Measurements from ENCODE around the gene F7. TPM values are rescaled to one million over a fixed set of nuclear protein-coding genes. Genes with fewer than 3 reads are reported as not detected.

F7 gene
- total and polyA plus RNA-seq, 2 donors (not counting 3 experiments of a cell fraction or from before 2014, with no cell fraction given) = not detected

DNA sequence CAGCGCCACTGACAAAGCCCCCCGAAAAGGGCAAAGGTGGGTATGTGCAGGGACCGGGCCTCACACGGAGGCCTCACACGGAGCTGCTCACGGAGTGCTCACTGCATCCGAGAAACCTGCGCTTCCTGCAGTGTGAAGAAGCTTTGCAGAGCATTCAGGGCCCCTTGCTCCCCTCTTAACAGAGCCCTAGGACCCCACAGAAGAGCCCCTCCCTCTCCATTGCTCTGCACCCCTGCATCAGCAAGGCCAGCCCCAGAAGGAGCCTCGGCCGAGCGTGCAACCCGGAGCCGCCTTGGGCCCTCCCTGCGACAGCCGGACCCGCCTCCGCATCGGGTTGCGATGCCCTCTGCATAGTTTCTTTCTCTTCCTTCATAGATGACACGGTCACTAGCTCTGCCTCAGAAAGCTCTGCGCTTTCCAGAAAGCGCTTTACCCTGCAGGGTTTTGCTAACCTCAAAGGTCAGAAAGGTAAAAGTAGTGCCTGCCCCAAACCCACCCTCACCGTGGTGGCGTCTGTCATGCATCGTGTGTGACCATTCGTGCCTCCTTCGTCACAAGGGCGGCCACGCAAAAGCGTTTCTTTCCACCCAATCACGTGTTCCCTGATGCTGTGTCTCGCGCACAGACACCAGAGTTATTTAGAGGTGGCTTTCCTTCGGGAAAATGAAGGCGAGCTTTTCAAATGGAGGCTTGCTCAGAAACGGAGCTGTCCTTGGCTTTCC lies 15.7 kb upstream of the F7 start:
- dilution Hi-C loops (cut with MboI; ENCODE audit: extremely low pct_ligation_motif_present, low sequenced_read_pairs) = no loop called here
- FAIRE-seq = no peak
- CTCF ChIA-PET = interaction anchor here (1.4 kb wide), 1 partner anchor 9 kb away, joined by 3 read pairs; no protein-coding TSS in a partner anchor

More for the DNA sequence above, 15.7 kb upstream of the F7 start:
- Histone ChIP-seq H3K36me3 (ENCODE audit: control insufficient read depth in 2 of 2, extremely low read depth in 1 of 2, insufficient read depth in 2 of 2, low read length in 2 of 2) (no peaks in the 10 kb centered on the region), H3K9me3 (replicated peaks; ENCODE audit: control insufficient read depth, insufficient read depth, low read length) (no peaks in the 10 kb centered on the region), H3K27me3 (ENCODE audit: control insufficient read depth in 2 of 2, insufficient read depth in 2 of 2, low read length in 2 of 2) (no peaks in the 10 kb centered on the region), H3K9ac (replicated peaks; ENCODE audit: extremely low read depth, insufficient read depth, low read length) (no peak overlapping the region), H3K4me3 (replicated peaks in 1 of 3; ENCODE audit: insufficient read depth in 1 of 3, low read depth in 1 of 3, low read length in 3 of 3) (no peak overlapping the region), H3K4me1 (ENCODE audit: control insufficient read depth, extremely low read depth, insufficient read depth, low read length) (no peaks in the 10 kb centered on the region), H3K9me1 (replicated peaks; ENCODE audit: control insufficient read depth, extremely low read depth, insufficient read depth, low read length) (no peaks in the 10 kb centered on the region), H3K27ac (ENCODE audit: insufficient read depth, low read depth, low read length) (no peak overlapping the region), H4K20me1 (replicated peaks; ENCODE audit: control insufficient read depth, extremely low read depth, insufficient read depth, low read length) (no peaks in the 10 kb centered on the region), H3K4me2 (ENCODE audit: insufficient read depth, low read length) (no peak overlapping the region), H3K79me2 (ENCODE audit: control insufficient read depth, insufficient read depth, low read length) (no peaks in the 10 kb centered on the region), H2AFZ (ENCODE audit: low read depth, low read length) (no peak overlapping the region)
- TF ChIP-seq GATA2 (IDR thresholded peaks at IDR 0.05; ENCODE audit: insufficient read depth, insufficient read length, low read depth, low read length) (no peak), JUN (IDR thresholded peaks at IDR 0.05; ENCODE audit: borderline replicate concordance, insufficient read depth, insufficient read length, low read depth) (no peak), CTCF (IDR thresholded peaks at IDR 0.05; ENCODE audit: extremely low read depth in 1 of 2, insufficient read depth in 1 of 2, low read depth in 1 of 2, low read length in 2 of 2) (no peak), MYC (IDR thresholded peaks at IDR 0.05; ENCODE audit: low read depth, low read length) (no peak), EZH2 (IDR thresholded peaks at IDR 0.05; ENCODE audit: borderline replicate concordance, low read depth, low read length, severe bottlenecking) (no peak), POLR2A (IDR thresholded peaks at IDR 0.05; ENCODE audit: low read depth, low read length) (no peak), POLR2AphosphoS5 (IDR thresholded peaks at IDR 0.05; ENCODE audit: insufficient read depth, low read depth, low read length) (no peak), FOS (IDR thresholded peaks at IDR 0.05; ENCODE audit: borderline replicate concordance, insufficient read depth, low read length) (no peak)
- TF ChIP-seq, protein P1, sequence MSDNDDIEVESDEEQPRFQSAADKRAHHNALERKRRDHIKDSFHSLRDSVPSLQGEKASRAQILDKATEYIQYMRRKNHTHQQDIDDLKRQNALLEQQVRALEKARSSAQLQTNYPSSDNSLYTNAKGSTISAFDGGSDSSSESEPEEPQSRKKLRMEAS (IDR thresholded peaks at IDR 0.05; ENCODE audit: insufficient read depth, insufficient read length) = no peak
- DNase-seq (ENCODE audit: low read depth, low spot score) = no peak
- no TSS peak for BruUV-seq (replicated peaks)
- intact Hi-C loops (cut with micrococcal nuclease) = no loop called here
- POLR2A ChIA-PET = no interaction called here
